Measurements from ENCODE around the gene SORCS2.

GRCh38 chr4:7705062-7705461 lies 512.7 kb downstream of the SORCS2 start:
- TF ChIP-seq POLR2A (IDR thresholded peaks at IDR 0.05) (no peak), CTCF (IDR thresholded peaks at IDR 0.05) (no peak)

Data from Peyer's patch (tissue), 4 donors.